ENCODE data around the gene FMC1.
"Not testable (repeated sequence)": the region's sequence is repeated elsewhere in the genome, so short reads cannot be mapped to it uniquely, and the experiment has no call there.

FMC1 gene

DNA sequence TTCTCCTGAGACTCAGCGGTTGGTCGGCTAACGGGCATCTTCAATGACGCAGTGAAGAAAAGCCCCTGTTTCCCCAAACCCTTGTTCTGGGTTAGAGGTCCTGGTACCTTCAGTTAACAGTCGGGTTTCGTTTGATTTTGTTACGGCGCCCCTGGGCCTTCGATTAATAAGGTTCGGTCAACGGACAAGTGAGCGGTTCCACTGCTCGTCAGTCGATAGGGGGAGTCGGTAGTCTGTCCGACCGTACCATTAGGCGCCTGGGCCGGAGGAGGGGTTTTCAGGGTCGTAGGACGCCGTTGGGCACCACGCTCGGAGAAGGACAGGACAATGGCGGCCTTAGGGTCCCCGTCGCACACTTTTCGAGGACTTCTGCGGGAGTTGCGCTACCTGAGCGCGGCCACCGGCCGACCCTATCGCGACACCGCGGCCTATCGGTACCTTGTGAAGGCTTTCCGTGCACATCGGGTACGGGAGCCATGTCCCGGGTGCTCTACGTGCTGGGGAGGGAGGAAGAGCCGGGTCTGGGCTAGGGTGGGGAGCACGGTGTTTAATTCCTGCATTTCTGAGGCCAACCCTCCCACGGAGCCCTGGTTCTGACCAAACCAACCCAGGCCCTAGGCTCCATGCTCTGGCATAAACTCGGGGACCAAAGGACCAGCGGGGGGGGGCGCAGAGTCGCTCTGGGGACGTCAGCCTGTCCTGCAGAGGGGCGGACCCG is at the start of gene FMC1:
FMC1 (plus strand) TSS at position 280 of the 718 bp plus-strand sequence; CDS start at position 328, 48 bp downstream.
- peak; percentile 95 for DNase-seq

GRCh38 chr7:139292821-139293220 is 48.3 kb upstream of the FMC1 start:
- no peak for DNase-seq

DNA sequence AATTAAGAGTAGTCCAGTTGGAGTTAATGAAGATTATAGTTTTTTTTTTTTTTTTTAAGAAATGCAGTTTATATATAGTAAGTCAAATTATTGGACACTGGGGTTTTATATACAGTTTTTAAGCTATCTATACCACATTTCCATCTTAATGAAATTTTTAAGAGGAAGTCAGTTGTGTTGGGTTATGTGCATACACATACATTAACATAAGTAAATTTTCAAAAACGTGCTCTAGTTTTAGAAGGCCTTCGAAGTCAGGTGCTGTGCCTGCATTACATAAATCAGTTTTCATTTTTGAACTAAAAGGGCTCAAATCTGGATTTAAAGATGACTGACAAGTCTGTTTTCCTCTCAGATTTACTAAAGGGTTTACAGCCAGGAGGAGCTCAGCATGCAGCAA is 47.6 kb upstream of the FMC1 start:
- no peak for DNase-seq

DNA sequence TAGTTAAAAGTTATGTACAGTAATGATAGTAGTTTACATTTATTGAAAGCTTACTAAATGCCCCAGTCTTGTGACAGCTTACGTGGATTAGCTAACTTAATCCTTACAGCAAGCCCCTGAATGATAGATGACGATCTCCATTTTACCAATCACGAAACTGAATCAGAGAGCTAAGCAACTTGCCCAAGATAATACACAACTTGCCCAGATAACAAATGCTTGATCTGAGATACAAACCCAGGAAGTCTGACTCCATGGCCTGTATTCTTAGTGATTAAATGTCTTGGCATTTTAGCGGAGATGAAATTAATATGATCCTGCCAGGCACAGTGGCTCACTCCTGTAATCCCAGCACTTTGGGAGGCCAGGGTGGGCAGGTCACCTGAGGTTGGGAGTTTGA is 46.9 kb upstream of the FMC1 start:
- DNase-seq = no peak

GRCh38 chr7:139294951-139295575 is 46.1 kb upstream of the FMC1 start:
- no peak for DNase-seq

- no peak for DNase-seq
Measured at GRCh38 chr7:139297795-139298194, 43.3 kb upstream of the FMC1 start.

DNA sequence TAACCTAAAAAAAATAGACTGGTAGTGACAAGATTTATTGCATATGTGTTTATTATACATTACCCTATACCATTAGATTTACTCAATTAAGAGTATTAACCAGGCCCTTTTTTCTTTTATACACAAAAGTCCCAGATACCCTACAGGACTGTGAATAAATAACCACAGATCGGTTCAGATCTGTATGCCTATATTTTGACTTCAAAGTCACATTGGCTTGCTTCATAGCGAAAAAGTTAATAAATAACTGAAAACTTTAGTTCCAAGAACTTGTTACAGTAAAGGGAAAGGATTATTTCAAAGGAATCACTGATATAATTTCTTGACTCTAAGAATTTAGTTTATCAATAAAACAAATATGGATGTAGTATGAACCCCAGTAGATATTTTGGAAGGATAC is 41.8 kb upstream of the FMC1 start:
- DNase-seq = no peak

- DNase-seq = no peak
Measured at GRCh38 chr7:139300390-139300789, 40.7 kb upstream of the FMC1 start.

GRCh38 chr7:139304517-139304916 is 36.6 kb upstream of the FMC1 start:
- DNase-seq = no peak

DNA sequence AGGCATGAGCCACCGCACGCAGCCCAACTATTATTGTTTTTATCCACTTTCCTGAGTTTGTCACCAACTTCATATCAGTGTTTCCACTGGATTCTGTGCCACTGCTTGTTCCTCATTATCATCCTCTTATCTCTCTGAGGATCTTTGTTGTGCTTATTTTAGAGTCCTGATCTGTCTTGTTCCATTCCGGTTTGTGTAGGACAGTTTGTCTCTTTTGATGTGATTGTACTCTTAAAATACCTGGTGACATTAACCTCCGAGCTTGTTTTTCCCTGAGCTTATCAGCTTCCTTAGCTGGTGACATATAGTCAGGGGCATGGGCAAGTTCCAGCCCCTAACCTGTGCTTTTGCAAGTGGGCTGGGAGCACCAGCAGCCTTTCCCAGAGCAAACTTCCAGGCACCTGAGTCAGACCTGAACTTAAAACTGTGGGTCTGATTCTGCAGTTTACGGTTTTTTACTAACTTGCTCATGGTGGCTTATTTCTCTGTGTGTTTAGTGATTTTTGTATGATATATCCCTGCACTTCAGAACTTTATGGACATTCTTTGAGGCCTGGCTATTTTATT is 23.1 kb upstream of the FMC1 start:
- DNase-seq = no peak

DNA sequence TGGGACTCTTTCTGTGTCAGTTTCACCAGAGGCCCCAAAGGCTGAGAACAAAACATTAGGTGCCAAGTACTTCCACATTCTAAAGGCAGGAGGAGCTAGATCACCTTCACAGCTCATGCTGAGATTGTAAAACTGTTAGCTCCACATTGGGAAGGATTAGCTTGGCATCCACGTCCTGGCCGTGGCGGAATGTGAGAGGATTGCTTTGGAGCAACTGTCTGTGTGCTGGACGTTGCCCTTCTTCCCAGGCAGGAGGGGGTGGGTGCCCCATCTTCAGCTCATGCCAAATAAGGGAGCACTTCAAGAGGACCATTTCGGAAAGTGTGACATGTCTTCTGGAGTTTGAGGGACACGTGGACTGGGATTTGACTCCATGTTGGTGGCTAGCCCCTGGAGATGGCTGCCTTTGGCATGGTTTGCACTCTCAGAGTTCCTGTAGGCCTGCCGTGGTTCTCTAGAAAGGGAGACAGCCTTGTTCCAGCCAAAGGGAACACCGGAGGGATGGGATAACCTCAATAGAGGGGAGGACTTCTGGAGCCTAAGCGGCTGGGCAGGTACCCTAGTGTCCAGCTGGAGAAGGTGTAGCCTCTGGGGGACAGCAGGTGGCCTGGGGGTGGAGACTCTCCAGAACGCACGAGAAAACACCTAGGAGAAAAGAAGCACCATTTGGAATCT is 19.9 kb upstream of the FMC1 start:
- no peak for DNase-seq

DNA sequence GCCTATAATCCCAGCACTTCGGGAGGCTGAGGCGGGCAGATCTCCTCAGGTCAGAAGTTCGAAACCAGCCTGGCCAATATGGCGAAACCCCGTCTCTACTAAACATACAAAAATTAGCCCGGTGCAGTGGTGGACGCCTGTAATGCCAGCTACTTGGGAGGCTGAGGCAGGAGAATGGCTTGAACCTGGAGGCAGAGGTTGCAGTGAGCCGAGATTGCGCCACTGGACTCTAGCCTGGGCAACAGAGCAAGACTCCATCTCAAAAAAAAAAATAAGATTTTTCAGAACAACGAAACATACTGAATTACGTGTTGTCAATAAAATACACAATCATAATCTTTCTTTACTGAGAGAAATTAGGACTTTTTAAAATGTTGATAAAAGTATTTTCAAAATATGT is 16.4 kb upstream of the FMC1 start:
- not testable (repeated sequence) for DNase-seq

DNA sequence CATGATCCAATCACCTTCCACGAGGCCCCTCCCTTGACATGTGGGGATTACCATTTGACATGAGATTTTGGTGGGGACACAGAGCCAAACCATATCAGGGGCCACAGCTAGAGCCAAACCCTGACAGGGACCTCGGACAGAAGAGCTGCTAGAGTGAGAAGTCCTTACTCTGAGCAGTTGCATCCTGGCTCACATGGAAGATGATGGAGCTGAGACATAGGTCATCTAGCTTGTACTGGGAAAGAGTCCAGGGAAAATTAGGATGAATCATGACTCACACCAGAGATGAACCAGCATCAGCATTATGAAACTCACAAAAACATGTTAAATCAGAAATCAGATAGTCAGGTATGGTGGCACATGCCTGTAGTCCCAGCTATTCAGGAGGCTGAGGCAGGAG is 12.8 kb upstream of the FMC1 start:
- DNase-seq = no peak

DNA sequence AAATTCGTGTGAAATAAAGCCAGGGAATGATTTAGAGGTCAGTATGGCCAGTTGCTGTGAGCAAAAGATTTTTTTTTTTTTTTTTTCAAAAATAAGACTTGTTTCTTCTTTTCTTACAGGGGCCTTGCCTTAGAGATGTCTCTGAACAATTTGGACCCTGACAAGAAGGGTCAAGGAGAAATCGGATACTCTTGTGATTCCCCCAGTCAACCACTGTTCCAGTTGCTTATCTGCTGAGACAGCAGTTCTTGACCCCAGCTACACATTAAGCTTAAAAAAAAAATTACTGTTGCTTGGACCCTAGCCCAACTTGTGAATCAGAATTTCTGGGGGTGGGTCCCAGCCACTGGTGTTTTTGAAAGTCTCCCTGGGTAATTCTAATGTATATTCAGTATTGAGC is 12.0 kb upstream of the FMC1 start:
- no peak for DNase-seq

DNA sequence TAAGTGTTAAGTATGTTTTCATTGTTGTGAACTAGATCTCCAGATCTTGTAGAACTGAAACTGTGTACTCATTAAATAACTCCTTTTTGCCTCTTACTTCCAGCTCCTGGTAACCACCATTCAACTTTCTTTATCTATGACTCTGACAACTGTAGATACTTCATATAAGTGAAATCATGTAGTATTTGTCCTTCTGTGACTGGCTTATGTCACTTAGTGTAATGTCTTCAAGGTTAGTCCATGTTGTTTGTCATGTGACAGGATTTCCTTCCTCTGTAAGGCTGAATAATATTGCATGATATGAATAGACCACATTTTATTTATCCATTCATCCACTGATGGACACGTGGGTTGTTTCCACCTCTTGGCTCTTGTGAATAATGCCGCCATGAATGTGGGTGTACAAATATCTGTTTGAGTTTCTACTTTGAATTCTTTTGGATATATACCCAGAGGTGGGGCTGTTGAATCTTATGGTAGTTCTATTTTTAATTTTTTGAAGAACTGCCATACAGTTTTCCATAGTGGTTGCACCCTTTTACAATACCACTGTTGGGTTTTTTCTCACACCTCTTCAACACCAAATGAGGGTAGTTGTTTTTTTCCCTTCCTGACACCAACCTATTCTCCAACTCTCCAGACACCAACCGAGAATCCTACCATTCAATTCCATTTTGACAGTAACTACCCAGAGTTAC is 10.7 kb upstream of the FMC1 start:
- no peak for DNase-seq

DNA sequence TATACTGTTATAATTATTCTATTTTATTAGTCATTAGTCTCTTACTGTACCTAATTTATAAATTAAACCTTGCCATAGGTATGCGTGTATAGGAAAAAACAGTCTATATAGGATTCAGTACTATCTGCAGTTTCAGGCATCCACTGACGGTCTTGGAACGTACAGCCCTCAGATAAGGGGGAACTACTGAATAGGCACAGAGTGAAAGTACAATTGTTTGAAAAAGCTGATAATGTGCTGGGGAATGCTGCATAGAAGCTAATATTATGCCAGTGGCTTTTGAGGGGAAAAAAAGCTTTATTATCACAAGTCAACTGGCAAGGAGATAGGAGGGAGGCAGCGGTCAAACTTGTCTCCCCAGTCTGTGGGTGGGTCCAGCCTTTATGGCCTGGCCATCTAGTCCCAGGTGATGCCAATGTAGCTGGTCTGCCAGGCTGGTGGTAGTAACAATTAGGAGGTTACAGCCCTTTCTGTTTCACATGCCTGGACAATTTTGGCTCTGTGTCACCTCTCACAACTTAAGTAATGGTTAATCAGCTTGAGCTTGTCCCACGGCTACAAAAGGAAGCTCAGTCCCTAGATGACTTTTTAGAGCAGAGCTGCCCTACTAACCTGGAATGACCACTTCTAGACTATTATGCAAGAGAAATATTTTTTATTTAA is 8.3 kb upstream of the FMC1 start:
- DNase-seq = no peak

GRCh38 chr7:139333443-139333842 is 7.7 kb upstream of the FMC1 start:
- not testable (repeated sequence) for DNase-seq

DNA sequence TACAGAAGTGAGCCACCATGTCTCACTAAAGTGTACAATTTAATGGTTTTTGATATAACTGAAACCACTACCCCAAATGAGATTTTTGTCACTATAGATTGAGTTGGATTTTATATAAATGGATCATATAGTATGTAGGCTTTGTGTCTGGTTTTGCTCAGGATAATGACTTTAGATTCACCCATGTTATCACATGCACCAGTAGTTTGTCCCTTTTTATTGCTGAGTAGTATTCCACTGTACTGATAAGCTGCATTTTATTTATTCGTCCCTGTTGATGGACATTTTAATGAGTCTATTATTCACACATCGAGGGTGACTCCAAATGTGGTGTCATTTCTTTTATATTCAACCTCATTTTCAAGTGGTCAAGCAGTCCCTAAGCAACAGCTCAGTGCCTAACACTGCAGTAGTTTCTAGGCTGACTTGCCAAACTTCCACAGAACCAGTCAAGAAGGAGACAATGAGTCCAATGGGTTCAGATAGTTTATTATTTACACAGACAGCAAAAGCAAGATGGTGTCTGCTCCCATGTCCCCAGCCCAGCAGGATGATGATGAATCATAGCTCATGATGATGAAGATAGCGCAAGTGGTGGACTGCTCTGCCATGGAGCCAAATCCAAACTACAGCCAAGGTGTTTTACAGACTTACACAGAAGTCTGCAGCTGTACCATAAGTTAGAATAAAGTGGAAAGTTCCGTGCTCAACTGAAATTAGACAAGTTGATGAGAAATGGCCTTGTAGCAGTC is 6.6 kb upstream of the FMC1 start:
- DNase-seq = no peak

GRCh38 chr7:139339025-139339424 is 2.1 kb upstream of the FMC1 start:
- DNase-seq = no peak

GRCh38 chr7:139339698-139340036 is 1.5 kb upstream of the FMC1 start:
- DNase-seq = no peak

DNA sequence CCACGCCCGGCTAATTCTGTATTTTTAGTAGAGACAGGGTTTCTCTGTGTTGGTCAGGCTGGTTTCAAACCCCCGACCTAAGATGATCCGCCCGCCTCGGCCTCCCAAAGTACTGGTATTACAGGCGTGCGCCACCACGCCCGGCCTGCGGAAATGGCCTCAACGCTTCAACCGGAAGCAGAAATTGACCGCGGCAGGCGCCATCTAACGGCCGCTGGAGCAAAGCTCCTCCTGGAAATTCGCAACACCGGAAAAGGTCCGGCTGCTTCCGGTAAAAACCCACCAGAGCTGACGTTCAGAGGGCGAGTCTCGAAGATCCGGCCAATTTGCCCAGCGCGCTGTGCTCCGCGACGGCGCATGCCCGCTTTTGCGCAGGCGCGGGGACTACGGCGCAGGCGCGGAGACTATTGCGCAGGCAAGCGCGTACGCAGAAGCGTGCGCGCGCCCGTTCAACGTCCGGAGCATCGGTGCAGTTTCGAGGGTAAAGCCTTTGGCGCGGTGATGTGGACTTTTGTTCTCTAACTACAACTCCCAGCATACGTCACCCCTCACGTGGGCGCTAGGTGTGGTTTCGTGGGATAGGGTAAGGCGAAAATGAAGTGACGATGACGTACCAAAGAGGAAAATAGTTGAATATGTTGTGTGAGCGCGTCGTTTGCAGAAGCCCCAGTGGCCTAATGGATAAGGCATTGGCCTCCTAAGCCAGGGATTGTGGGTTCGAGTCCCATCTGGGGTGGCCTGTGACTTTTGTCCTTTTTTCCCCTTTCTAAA is 915 bp upstream of the FMC1 start:
- peak; percentile 99 for DNase-seq

DNA sequence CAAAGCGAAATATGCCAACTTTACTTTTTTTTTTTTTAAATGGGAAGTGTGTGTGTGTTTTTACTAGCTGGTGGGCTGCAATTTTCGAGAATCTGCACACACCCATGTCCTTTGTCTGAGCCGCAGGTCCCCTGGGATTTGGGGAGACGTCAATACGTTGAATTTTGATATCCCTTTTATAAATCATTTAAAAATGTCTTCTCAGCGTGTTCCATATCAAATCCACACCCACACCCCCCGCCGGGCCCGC is 404 bp upstream of the FMC1 start:
- DNase-seq = no peak
